ES-I3 (cell line): ENCODE data around the gene WWOX.

ENCODE experiments used
- H3K36me3 ChIP-seq: 2 replicates; pipeline ENCODE4 v1.6.1; 2013; ENCODE audit warnings: mild to moderate bottlenecking, low read length, control low read depth, moderate library complexity; ENCODE audit not compliant: insufficient read depth
- H3K4me1 ChIP-seq: 2 replicates; pipeline ENCODE4 v1.6.1; 2013; ENCODE audit warnings: mild to moderate bottlenecking, control low read depth, low read length; ENCODE audit not compliant: insufficient read depth
- H3K9ac ChIP-seq: 2 replicates; pipeline ENCODE4 v1.6.1; 2013; ENCODE audit warnings: low read depth, mild to moderate bottlenecking, low read length, moderate library complexity
- H3K9me3 ChIP-seq: 2 replicates; pipeline ENCODE4 v1.6.1; 2013; ENCODE audit warnings: mild to moderate bottlenecking, low read length, moderate library complexity; ENCODE audit not compliant: control insufficient read depth, insufficient read depth

The WWOX gene

DNA sequence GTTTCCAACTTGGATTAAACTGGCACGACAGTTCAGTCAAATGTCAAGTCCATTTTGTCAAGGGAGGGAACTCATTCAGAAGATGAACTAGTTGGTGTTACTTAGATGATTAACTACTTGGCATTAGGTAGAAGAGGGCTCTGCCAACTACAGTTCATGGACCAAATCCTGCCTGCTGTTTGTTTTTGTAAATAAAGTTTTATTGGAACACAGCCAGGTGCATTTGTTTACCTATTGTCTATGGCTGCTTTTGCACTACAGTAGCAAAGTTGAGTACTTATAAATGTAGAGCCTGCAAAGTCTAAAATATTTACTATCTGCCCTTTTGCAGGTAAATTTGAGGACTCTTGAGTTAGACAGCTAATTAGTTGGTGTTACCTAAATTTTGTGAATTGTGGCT, 1091.1 kb downstream of the WWOX start:
- Histone ChIP-seq H3K36me3 (no peaks in the 10 kb centered on the region), H3K9me3 (no peaks in the 10 kb centered on the region), H3K9ac (no peak overlapping the region)

DNA sequence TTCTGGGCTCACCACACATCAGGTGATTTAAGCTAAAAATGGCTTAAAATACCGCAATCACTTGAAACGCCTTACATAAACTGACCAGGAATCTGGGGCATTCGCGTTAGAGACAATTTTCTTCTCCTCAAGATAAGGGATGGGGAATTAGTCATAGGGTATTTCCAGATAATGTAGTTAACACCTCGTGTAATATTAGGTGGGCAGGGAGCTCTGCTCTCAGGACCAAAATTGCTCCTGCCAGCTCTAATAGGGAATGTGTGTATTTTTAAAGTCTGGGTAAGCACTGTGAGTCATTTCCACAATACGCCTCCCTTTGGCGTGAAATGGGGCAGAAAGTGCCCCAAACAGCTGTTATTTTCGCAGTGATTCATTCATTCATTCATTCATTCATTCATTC, 1092.5 kb downstream of the WWOX start:
- Histone ChIP-seq H3K9me3 (no peaks in the 10 kb centered on the region), H3K4me1 (0 out of 2 replicates have a peak, but pooled peaks cover 7% of the 10 kb centered on the region), H3K9ac (no peak overlapping the region), H3K36me3 (no peaks in the 10 kb centered on the region)

More for the DNA sequence above, 1091.1 kb downstream of the WWOX start:
- 0 out of 2 replicates have a peak, but pooled peaks cover 7% of the 10 kb centered on the region for H3K4me1 ChIP-seq

GRCh38 chr16:79192904-79193303, 1093.5 kb downstream of the WWOX start:
- no peaks in the 10 kb centered on the region for H3K36me3 ChIP-seq
- H3K9ac ChIP-seq, result no peak overlapping the region
- 0 out of 2 replicates have a peak, but pooled peaks cover 7% of the 10 kb centered on the region for H3K4me1 ChIP-seq
- no peaks in the 10 kb centered on the region for H3K9me3 ChIP-seq

GRCh38 chr16:79194291-79194690, 1094.8 kb downstream of the WWOX start:
- Histone ChIP-seq H3K9me3 (no peaks in the 10 kb centered on the region), H3K4me1 (no peaks in the 10 kb centered on the region), H3K9ac (no peak overlapping the region), H3K36me3 (no peaks in the 10 kb centered on the region)

GRCh38 chr16:79195938-79196337, 1096.5 kb downstream of the WWOX start:
- Histone ChIP-seq H3K9me3 (no peaks in the 10 kb centered on the region), H3K36me3 (no peaks in the 10 kb centered on the region), H3K9ac (no peak overlapping the region), H3K4me1 (no peaks in the 10 kb centered on the region)

DNA sequence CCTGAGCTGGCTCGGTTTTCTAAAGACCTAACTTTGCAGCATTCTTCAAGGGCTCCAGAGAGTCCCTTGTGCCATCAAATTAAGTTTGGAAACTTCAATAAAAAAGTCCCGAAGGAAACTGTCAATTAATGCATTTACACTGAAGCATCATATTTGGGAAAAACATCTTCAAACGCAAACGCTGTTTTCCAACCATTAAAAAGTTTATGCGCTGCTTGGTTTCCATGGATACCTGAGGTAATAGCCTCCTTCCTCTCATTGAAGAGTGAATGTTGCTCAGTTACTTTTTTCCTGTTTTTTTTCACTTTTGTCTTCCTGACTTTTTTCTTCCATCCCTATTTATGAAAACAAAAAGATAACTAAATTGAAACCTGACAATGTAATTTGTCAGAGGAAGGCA, 1102.0 kb downstream of the WWOX start:
- Histone ChIP-seq H3K4me1 (peaks cover 22% of the 10 kb centered on the region), H3K9me3 (no peaks in the 10 kb centered on the region), H3K9ac (no peak overlapping the region), H3K36me3 (no peaks in the 10 kb centered on the region)

DNA sequence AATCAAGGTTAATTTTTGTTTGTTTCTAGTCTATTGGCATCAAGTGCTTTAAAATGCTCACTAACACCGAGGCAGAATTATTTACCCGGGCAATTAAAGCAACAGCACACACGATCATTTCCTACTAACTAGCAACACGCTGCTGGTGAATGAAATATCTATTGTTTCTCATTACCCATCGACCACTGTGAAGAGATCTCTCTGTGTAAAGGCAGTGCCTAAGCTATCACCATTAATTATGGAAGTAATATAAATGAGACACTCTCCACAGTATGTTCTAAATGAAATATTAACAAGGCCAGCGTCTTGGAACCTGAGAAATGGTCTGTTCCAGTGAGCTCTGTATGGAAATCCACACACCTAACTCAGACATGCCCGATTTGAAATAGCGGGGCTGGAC, 1103.5 kb downstream of the WWOX start:
- Histone ChIP-seq H3K9me3 (no peaks in the 10 kb centered on the region), H3K4me1 (peaks cover 22% of the 10 kb centered on the region), H3K9ac (no peak overlapping the region), H3K36me3 (no peaks in the 10 kb centered on the region)

DNA sequence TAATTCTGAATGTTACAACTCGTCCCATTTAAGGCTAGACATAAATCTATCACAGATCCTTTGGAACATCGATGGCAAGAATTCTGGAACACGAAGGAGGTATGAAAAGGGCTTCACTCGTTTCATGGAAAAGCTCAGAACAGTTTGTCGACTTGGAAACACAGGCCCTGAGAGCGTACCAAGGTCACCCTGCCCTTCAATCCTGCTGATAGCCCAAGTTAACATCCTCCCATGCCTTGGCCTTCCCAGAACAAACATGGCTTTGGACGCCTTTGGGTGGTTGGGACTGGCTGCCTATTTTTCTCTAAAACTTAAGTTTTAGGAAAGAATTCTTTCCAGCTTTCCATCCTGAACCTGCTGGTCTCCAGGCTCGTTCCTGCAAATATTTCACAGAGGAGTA, 1105.0 kb downstream of the WWOX start:
- H3K9ac ChIP-seq, result no peak overlapping the region
- H3K36me3 ChIP-seq, result no peaks in the 10 kb centered on the region
- H3K9me3 ChIP-seq, result no peaks in the 10 kb centered on the region
- peaks cover 22% of the 10 kb centered on the region for H3K4me1 ChIP-seq

DNA sequence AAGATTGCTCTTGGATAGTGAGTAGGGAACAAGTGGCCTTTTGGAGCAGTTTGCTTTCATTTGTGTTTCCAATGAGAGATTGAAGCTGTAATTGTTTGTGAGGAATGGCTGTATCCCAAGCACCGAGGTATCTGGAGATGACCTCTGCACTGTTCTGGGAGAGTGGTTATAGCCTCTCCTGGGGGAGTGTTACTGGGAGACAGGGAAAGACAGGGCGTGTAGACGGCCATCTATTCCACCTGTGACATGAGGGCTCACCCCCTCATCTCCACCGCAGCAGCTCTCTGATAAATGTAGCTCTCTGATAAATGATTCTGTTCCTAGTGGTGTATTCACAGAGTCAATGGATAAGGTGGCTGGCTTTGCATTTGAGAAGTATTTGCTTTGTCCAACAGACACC, 1107.4 kb downstream of the WWOX start:
- Histone ChIP-seq H3K9ac (no peak overlapping the region), H3K36me3 (no peaks in the 10 kb centered on the region), H3K9me3 (no peaks in the 10 kb centered on the region), H3K4me1 (peaks cover 24% of the 10 kb centered on the region)

GRCh38 chr16:79209308-79209707, 1109.9 kb downstream of the WWOX start:
- H3K9me3 ChIP-seq, result peaks cover 4% of the 10 kb centered on the region
- no peaks in the 10 kb centered on the region for H3K36me3 ChIP-seq
- no peak overlapping the region for H3K9ac ChIP-seq
- peaks cover 18% of the 10 kb centered on the region; the same call in 1 of the 2 replicates for H3K4me1 ChIP-seq

DNA sequence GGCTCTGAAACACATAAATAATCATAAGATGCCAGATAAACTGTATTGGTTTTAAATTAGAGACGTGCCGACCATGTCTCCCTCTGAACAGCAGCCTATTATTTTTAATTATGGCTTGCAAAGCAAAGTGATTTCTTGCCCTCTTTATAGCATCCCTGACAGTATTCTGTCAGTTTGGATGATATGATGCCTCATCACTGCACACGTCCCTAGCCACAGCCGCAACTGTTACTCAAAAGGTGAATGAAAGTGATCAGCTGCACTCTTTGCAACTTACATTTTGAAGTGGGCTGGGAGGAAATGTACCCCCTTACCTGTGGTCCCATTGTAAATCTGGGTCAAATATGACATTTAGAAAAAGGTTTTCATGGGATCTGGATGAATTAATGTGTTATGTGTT, 1111.2 kb downstream of the WWOX start:
- no peak overlapping the region for H3K9ac ChIP-seq
- H3K36me3 ChIP-seq, result no peaks in the 10 kb centered on the region
- H3K9me3 ChIP-seq, result peaks cover 4% of the 10 kb centered on the region
- peaks cover 12% of the 10 kb centered on the region; the same call in 1 of the 2 replicates for H3K4me1 ChIP-seq

GRCh38 chr16:79211586-79211985, 1112.1 kb downstream of the WWOX start:
- Histone ChIP-seq H3K36me3 (no peaks in the 10 kb centered on the region), H3K9ac (no peak overlapping the region), H3K9me3 (peaks cover 4% of the 10 kb centered on the region), H3K4me1 (peaks cover 8% of the 10 kb centered on the region; the same call in 1 of the 2 replicates)

- Histone ChIP-seq H3K36me3 (no peaks in the 10 kb centered on the region), H3K4me1 (peaks cover 8% of the 10 kb centered on the region; the same call in 1 of the 2 replicates), H3K9ac (no peak overlapping the region), H3K9me3 (peaks cover 4% of the 10 kb centered on the region)
These were observed 1112.8 kb downstream of the WWOX start for GRCh38 chr16:79212114-79212791.

- Histone ChIP-seq H3K4me1 (peaks cover 8% of the 10 kb centered on the region; the same call in 1 of the 2 replicates), H3K36me3 (no peaks in the 10 kb centered on the region), H3K9me3 (peaks cover 4% of the 10 kb centered on the region), H3K9ac (no peak overlapping the region)
These were observed 1113.8 kb downstream of the WWOX start for GRCh38 chr16:79213214-79213613.

DNA sequence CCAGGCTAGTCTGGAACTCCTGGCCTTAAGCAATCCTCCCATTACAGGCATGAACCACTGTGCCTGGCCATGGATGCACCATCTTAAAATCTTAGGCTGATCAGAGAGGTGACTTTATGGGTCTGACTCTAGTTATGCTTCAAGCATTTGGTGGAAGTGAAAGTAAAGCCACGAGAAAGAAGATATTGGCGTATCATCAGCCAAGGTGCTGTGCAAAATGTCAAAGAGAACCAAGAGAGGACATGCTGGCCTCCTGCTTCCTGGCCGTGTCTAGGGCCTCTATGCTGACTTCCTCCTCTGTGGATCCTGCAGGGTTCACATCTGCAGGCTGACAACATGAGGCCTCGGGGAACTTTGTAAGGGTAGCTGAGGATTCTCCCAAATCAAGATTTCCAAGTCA, 1115.8 kb downstream of the WWOX start:
- Histone ChIP-seq H3K36me3 (no peaks in the 10 kb centered on the region), H3K4me1 (peaks cover 8% of the 10 kb centered on the region; the same call in 1 of the 2 replicates), H3K9ac (no peak overlapping the region), H3K9me3 (peaks cover 4% of the 10 kb centered on the region)
